ENCODE data around the gene FAM151B.
A peak's percentile ranks its signal among the peaks of the same experiment; 100 is the strongest.

Gene FAM151B, protein sequence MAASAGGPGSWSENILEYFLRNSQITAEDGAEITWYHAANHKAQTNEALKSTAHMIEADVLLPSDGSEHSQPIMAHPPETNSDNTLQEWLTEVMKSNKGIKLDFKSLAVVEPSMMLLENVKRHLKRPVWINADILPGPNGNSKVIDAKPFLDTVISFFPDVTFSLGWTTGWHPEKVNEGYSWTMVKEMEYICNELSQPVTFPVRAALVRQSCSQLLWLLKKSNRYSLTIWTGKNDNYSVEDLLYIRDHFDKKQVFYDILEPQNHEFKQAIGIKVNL

GRCh38 chr5:80487829-80488721, at the start of gene FAM151B:
FAM151B (plus strand) TSS chr5:80488100; CDS start chr5:80488124, 24 bp downstream.
- Histone ChIP-seq H3K27ac (peak within 1 kb of the TSS; percentile 31), H2AFZ (ENCODE audit: low read depth) (peak within 1 kb of the TSS; percentile 96)

DNA sequence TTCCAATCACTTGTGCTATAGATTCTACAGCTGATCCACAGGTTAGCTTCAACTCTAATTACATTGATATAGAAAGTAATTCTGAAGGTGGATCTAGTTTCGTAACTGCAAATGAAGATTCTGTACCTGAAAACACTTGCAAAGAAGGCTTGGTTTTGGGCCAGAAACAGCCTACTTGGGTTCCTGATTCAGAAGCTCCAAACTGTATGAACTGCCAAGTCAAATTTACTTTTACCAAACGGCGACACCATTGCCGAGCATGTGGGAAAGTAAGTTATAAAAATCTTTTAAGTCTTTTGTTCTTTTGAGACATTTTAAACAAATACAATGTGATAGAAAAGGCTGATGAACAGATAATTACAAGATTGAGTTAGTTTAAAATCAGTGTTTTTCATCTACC, 49.2 kb upstream of the FAM151B start:
- no peaks in the 10 kb centered on the region for H3K36me3 ChIP-seq (ENCODE audit: insufficient read depth)
- no peak overlapping the region for H3K4me2 ChIP-seq
- no peak overlapping the region for H3K9ac ChIP-seq
- H3K4me3 ChIP-seq (IDR thresholded peaks at IDR 0.05; ENCODE audit: insufficient read depth, low read depth, low read length) = no peak overlapping the region
- no peaks in the 10 kb centered on the region for H3K79me2 ChIP-seq (ENCODE audit: insufficient read depth, low read depth)
- H3K4me1 ChIP-seq (ENCODE audit: low read depth, poor library complexity, severe bottlenecking) = no peaks in the 10 kb centered on the region
- no peak overlapping the region for H2AFZ ChIP-seq (ENCODE audit: low read depth)
- TF ChIP-seq, protein P1, sequence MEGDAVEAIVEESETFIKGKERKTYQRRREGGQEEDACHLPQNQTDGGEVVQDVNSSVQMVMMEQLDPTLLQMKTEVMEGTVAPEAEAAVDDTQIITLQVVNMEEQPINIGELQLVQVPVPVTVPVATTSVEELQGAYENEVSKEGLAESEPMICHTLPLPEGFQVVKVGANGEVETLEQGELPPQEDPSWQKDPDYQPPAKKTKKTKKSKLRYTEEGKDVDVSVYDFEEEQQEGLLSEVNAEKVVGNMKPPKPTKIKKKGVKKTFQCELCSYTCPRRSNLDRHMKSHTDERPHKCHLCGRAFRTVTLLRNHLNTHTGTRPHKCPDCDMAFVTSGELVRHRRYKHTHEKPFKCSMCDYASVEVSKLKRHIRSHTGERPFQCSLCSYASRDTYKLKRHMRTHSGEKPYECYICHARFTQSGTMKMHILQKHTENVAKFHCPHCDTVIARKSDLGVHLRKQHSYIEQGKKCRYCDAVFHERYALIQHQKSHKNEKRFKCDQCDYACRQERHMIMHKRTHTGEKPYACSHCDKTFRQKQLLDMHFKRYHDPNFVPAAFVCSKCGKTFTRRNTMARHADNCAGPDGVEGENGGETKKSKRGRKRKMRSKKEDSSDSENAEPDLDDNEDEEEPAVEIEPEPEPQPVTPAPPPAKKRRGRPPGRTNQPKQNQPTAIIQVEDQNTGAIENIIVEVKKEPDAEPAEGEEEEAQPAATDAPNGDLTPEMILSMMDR (conservative IDR thresholded peaks at IDR 0.05; ENCODE audit: low read depth, low read length) = no peak
- no peaks in the 10 kb centered on the region for H3K27me3 ChIP-seq (ENCODE audit: insufficient read depth, low read depth)
- H4K20me1 ChIP-seq (ENCODE audit: insufficient read depth) = no peaks in the 10 kb centered on the region
- H3K27ac ChIP-seq = no peak overlapping the region

More at GRCh38 chr5:80487829-80488721, at the start of gene FAM151B:
- Histone ChIP-seq H3K4me2 (peak within 1 kb of the TSS; percentile 42), H3K79me2 (ENCODE audit: insufficient read depth, low read depth) (no peaks in the 10 kb centered on the region), H4K20me1 (ENCODE audit: insufficient read depth) (no peaks in the 10 kb centered on the region), H3K27me3 (ENCODE audit: insufficient read depth, low read depth) (no peaks in the 10 kb centered on the region), H3K4me3 (IDR thresholded peaks at IDR 0.05; ENCODE audit: insufficient read depth, low read depth, low read length) (no peak within 1 kb of the TSS), H3K36me3 (ENCODE audit: insufficient read depth) (no peaks in the 10 kb centered on the region), H3K4me1 (ENCODE audit: low read depth, poor library complexity, severe bottlenecking) (peaks cover 20% of the 10 kb centered on the region), H3K9ac (peak within 1 kb of the TSS; percentile 33; the same call in 1 of the 2 replicates)
- TF ChIP-seq, protein P1 (conservative IDR thresholded peaks at IDR 0.05; ENCODE audit: low read depth, low read length) = no peak

GRCh38 chr5:80439213-80439612, 48.7 kb upstream of the FAM151B start:
- H3K79me2 ChIP-seq (ENCODE audit: insufficient read depth, low read depth) = no peaks in the 10 kb centered on the region
- no peak overlapping the region for H3K4me2 ChIP-seq
- no peak overlapping the region for H3K9ac ChIP-seq
- H3K36me3 ChIP-seq (ENCODE audit: insufficient read depth) = no peaks in the 10 kb centered on the region
- H3K4me1 ChIP-seq (ENCODE audit: low read depth, poor library complexity, severe bottlenecking) = no peaks in the 10 kb centered on the region
- no peak overlapping the region for H3K27ac ChIP-seq
- H4K20me1 ChIP-seq (ENCODE audit: insufficient read depth) = no peaks in the 10 kb centered on the region
- H2AFZ ChIP-seq (ENCODE audit: low read depth) = no peak overlapping the region
- no peak overlapping the region for H3K4me3 ChIP-seq (IDR thresholded peaks at IDR 0.05; ENCODE audit: insufficient read depth, low read depth, low read length)
- no peaks in the 10 kb centered on the region for H3K27me3 ChIP-seq (ENCODE audit: insufficient read depth, low read depth)
- TF ChIP-seq, protein P1 (conservative IDR thresholded peaks at IDR 0.05; ENCODE audit: low read depth, low read length) = no peak

DNA sequence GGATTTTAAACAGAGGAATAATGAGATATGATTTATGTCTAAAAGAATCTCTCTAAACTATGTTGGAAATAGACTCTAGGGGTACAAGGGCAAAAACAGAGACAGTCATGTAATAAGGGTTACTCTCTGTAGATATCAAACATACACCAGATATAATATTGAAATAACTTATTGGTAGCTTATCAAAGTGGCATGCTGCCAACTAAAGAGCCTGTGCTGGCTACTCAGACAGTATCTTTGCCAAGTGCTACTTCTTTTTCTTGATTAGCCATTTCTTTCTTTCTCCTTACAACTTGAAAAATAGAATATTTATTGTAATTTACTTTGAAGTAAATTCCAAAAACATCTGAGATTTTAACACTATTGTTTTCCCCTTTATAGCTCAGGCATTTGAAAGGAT, 45.2 kb upstream of the FAM151B start:
- Histone ChIP-seq H2AFZ (ENCODE audit: low read depth) (no peak overlapping the region), H3K27me3 (ENCODE audit: insufficient read depth, low read depth) (no peaks in the 10 kb centered on the region), H3K4me2 (no peak overlapping the region), H3K9ac (no peak overlapping the region), H3K27ac (no peak overlapping the region), H3K36me3 (ENCODE audit: insufficient read depth) (no peaks in the 10 kb centered on the region), H3K4me3 (IDR thresholded peaks at IDR 0.05; ENCODE audit: insufficient read depth, low read depth, low read length) (no peak overlapping the region), H4K20me1 (ENCODE audit: insufficient read depth) (no peaks in the 10 kb centered on the region), H3K79me2 (ENCODE audit: insufficient read depth, low read depth) (no peaks in the 10 kb centered on the region), H3K4me1 (ENCODE audit: low read depth, poor library complexity, severe bottlenecking) (no peaks in the 10 kb centered on the region)
- TF ChIP-seq, protein P1 (conservative IDR thresholded peaks at IDR 0.05; ENCODE audit: low read depth, low read length) = no peak

All from KMS-11 (cell line).